Measurements from ENCODE around the gene SLC39A9.

SLC39A9 gene

DNA sequence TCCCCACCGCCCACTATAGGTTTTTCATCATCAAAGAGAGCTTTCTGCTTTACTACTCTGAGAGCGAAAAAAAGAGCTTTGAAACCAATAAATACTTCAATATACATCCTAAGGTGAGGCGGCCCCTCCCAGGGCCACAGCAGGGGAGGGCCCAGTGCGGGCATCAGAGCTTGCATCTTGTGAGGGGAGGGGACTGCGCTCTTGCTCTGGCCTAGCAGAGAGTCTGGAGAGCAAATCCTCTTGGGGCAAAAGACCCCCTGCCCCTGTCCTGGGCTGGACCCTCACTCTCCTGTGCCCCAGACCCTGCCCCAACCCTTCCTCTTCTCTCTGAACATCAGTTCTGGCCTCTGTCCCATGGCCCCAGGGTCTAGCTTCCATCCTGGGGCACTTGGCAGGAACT, 101.6 kb downstream of the SLC39A9 start:
- no peak for DNase-seq (ENCODE audit: low read depth)

DNA sequence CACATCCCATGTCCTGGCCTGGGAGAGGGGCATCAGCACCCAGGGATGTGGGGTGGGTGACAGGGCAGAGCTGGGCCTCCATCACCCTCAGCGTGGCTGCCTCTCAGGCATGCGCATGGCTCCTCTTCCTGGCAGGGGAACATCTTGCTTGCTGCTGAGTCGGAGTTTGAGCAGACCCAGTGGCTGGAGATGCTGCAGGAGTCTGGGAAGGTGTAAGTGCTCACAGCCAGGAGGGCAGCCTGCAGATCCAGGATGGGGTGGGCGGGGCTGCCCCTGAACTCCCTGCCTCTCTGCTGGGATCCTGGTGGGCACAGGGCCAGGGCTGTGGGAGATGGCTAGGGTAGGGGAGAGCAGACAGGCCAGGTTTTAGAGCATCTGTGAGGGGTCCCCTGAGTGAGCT, 102.2 kb downstream of the SLC39A9 start:
- no peak for DNase-seq (ENCODE audit: low read depth)

DNA sequence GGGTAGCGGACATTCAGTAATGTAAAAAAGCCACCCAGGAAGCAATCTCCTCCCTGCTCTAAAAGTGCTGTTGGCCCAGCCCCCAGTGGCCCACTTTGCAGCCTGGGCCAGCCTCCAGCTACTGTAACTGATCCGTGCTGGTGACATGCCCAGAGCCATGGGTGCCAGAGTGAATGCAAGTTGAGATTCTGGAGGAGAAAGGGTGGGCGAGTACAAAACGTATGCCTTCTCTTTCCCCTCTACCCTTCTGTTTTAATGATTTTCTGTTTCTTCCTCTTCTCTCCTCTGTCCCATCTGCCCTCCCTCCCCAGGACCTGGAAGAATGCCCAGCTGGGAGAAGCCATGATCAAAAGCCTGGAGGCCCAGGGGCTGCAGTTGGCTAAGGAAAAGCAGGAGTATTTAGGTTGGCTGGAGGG, 102.9 kb downstream of the SLC39A9 start:
- no peak for DNase-seq (ENCODE audit: low read depth)

DNA sequence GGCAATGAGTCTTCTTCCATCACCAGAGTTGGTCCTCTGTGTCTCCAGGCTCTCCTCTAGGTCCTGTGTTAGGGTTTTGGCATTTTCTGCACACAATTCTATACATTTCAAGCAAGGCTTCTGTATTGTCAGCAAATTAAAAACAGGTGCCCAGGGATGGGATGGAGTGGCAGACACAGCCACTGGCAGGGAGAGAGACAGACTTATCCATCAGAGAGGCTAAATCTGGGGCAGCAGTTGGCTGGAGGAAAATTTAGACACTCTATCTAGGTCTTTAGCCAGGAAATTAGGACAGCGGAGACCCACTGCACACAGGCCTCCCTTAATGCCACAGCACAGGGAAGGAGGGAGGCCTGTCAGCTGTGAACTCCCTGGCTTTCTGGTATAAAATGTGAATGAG, 106.3 kb downstream of the SLC39A9 start:
- DNase-seq (ENCODE audit: low read depth) = no peak

GRCh38 chr14:69505338-69506240, 107.1 kb downstream of the SLC39A9 start:
- DNase-seq (ENCODE audit: low read depth) = no peak

GRCh38 chr14:69506241-69506595, 107.7 kb downstream of the SLC39A9 start:
- no peak for DNase-seq (ENCODE audit: low read depth)
